Left lung (tissue), 10 donors: Measurements from ENCODE around the gene PXDN. TPM values are rescaled to one million over a fixed set of nuclear protein-coding genes. Genes with fewer than 3 reads are reported as not detected.

Experiments used
- ATAC-seq: fragments of 200-7000 bp; cut with Tn5 transposase; one replicate; pipeline ENCODE4 v1.9.1; 2020; ENCODE audit warnings: moderate library complexity
- DNase-seq, 4 donors: peaks; one replicate each; pipeline ENCODE4 v3.0.0-alpha.2; 2013 to 2020
- H3K27ac ChIP-seq, 2 donors: fragments of 200-600 bp; sonication (generic) in 1 of 2; one replicate each; pipeline versions ENCODE4 v1.5.0 to v1.8.0; 2020 to 2021
- H3K27me3 ChIP-seq, 2 donors: fragments of 200-600 bp; sonication (generic) in 1 of 2; one replicate each; pipeline versions ENCODE4 v1.5.0 to v1.8.0; 2020 to 2021
- H3K36me3 ChIP-seq, 2 donors: fragments of 200-600 bp; sonication (generic) in 1 of 2; one replicate each; pipeline versions ENCODE4 v1.5.0 to v1.8.0; 2020 to 2021
- H3K4me1 ChIP-seq, 2 donors: fragments of 200-600 bp; one replicate each; pipeline ENCODE4 v1.8.0; 2021
- H3K4me3 ChIP-seq, 2 donors: fragments of 200-600 bp; sonication (generic) in 1 of 2; one replicate each; pipeline versions ENCODE4 v1.5.0 to v1.8.0; 2020 to 2021; ENCODE audit warnings: mild to moderate bottlenecking in 1 of 2
- H3K9me3 ChIP-seq, 2 donors: fragments of 200-600 bp; sonication (generic) in 1 of 2; one replicate each; pipeline versions ENCODE4 v1.5.0 to v1.8.0; 2020 to 2021
- CTCF ChIP-seq, 2 donors: fragments of 200-600 bp; sonication (generic) in 1 of 2; IDR thresholded peaks; one replicate each; pipeline versions ENCODE4 v1.5.0 to v1.8.0; 2021; ENCODE audit warnings: antibody characterized with exemption in 2 of 2
- intact Hi-C, 2 donors: fragments of 100-400 bp; cut with DNase I; formaldehyde crosslinking; loops; one replicate each; pipeline versions ENCODE4 v1.11.2 to v1.14.2; 2022
- polyA plus RNA-seq, 6 donors: library from polyadenylated mRNA; unstranded; fragments of 120-200 nt; gene quantifications; one replicate each; pipeline ENCODE4 v1.2.1, GENCODE V29; 2013; ENCODE audit not compliant: insufficient read length in 6 of 6
- total RNA-seq, 2 donors: library from RNA; stranded (reverse); fragmentation: NEBNext Ultra II Directional; extraction: Animal tissue kit (Norgen Biotek cat#: 25700); gene quantifications; one replicate each; pipeline ENCODE4 v1.2.1, GENCODE V29; 2021
- donor health status: DM: no; HTN: yes; CAD: no.
- donor health status: DM: no; HTN: no; CAD: no.

The PXDN gene
- total and polyA plus RNA-seq, 8 donors: 44.8 to 215 (median 174) TPM

GRCh38 chr2:1787755-1788477 lies 43.6 kb upstream of the PXDN start:
- no peaks in the 10 kb centered on the region for H3K36me3 ChIP-seq
- no peak overlapping the region for H3K4me3 ChIP-seq
- DNase-seq (no peak), ATAC-seq (no peak)
- no peaks in the 10 kb centered on the region for H3K9me3 ChIP-seq
- no peak overlapping the region for H3K27ac ChIP-seq
- no peak for TF ChIP-seq CTCF (IDR thresholded peaks at IDR 0.05)
- H3K27me3 ChIP-seq: peaks cover 0 to 18% of the 10 kb centered on the region in 2 donors
- intact Hi-C loops: no loop called here
- no peaks in the 10 kb centered on the region for H3K4me1 ChIP-seq

- no peak for TF ChIP-seq CTCF (IDR thresholded peaks at IDR 0.05)
- Histone ChIP-seq H3K27ac (no peak overlapping the region), H3K36me3 (no peaks in the 10 kb centered on the region), H3K4me3 (no peak overlapping the region), H3K27me3 (peaks cover 0 to 18% of the 10 kb centered on the region in 2 donors), H3K4me1 (no peaks in the 10 kb centered on the region), H3K9me3 (no peaks in the 10 kb centered on the region)
- DNase-seq (no peak), ATAC-seq (no peak)
- intact Hi-C loops: no loop called here
Measured at GRCh38 chr2:1784986-1785617, 40.8 kb upstream of the PXDN start.

- intact Hi-C loops: no loop called here
- no peak overlapping the region for H3K4me3 ChIP-seq
Measured at GRCh38 chr2:1784087-1784486, 39.8 kb upstream of the PXDN start.

GRCh38 chr2:1782514-1782913 lies 38.2 kb upstream of the PXDN start:
- no peak for TF ChIP-seq CTCF (IDR thresholded peaks at IDR 0.05)
- Histone ChIP-seq H3K27me3 (peaks cover 0 to 10% of the 10 kb centered on the region in 2 donors), H3K9me3 (no peaks in the 10 kb centered on the region), H3K36me3 (no peaks in the 10 kb centered on the region), H3K4me1 (no peaks in the 10 kb centered on the region), H3K27ac (no peak overlapping the region), H3K4me3 (no peak overlapping the region)
- ATAC-seq: no peak
- intact Hi-C loops: no loop called here
- DNase-seq: no peak

More at GRCh38 chr2:1784087-1784486, 39.8 kb upstream of the PXDN start:
- Histone ChIP-seq H3K36me3 (no peaks in the 10 kb centered on the region), H3K4me1 (no peaks in the 10 kb centered on the region), H3K27me3 (peaks cover 0 to 18% of the 10 kb centered on the region in 2 donors), H3K27ac (no peak overlapping the region), H3K9me3 (no peaks in the 10 kb centered on the region)
- no peak for DNase-seq
- no peak for TF ChIP-seq CTCF (IDR thresholded peaks at IDR 0.05)
- no peak for ATAC-seq

- Histone ChIP-seq H3K4me1 (no peaks in the 10 kb centered on the region), H3K4me3 (no peak overlapping the region), H3K36me3 (no peaks in the 10 kb centered on the region), H3K27me3 (peaks cover 0 to 10% of the 10 kb centered on the region in 2 donors), H3K9me3 (no peaks in the 10 kb centered on the region), H3K27ac (no peak overlapping the region)
- DNase-seq (no peak), ATAC-seq (no peak)
- no peak for TF ChIP-seq CTCF (IDR thresholded peaks at IDR 0.05)
- intact Hi-C loops: no loop called here
Measured at GRCh38 chr2:1781291-1782080, 37.2 kb upstream of the PXDN start.
